Spleen (tissue), 7 donors: ENCODE data around the gene PLCB1.

Experiments
- POLR2AphosphoS5 ChIP-seq, 3 donors: sonication (generic); formaldehyde crosslinking; IDR thresholded peaks; one replicate each; pipeline ENCODE4 v1.5.1; 2017; ENCODE audit warnings: antibody characterized with exemption in 3 of 3
- TF ChIP-seq, protein P1 (sequence below), 11 experiments: fragments of 200-600 bp in 7 of 11; fragments of 450-650 bp in 4 of 11; sonication (generic) in 4 of 11; IDR thresholded peaks in 8 of 11; conservative IDR thresholded peaks in 3 of 11; 1 replicate in 7 of 11; 2 replicates in 4 of 11; pipeline versions ENCODE4 v1.4.0 to v1.8.0; 2016 to 2021; ENCODE audit warnings: antibody characterized with exemption in 11 of 11, inconsistent platforms in 4 of 11, mild to moderate bottlenecking in 1 of 11
- donor health status: DM: no; HTN: no; CAD: no; lungs with moderate emphysema.
- donor health status: DM: no; HTN: no; CAD: no.
- donor health status: DM: no; HTN: no; CAD: no.

DNA sequence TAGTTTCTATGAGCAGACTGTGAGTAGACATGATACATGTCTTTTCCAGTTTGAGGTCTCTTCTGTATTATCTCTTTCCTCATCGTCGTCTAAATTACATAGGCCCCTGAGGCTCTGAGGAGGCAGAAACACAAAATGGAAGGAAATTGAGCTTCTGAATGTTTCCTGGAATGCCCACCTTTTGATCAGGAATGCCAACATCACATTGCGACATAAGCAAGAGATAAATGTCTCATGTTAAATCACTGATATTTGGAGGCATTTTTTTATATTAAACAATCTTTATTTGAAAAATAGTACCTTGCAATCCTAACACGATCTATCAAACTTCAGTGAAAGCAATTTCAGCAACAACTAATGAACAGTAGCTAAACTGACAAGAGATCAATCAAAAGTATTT, 802.3 kb downstream of the PLCB1 start:
- TF ChIP-seq, protein P1, sequence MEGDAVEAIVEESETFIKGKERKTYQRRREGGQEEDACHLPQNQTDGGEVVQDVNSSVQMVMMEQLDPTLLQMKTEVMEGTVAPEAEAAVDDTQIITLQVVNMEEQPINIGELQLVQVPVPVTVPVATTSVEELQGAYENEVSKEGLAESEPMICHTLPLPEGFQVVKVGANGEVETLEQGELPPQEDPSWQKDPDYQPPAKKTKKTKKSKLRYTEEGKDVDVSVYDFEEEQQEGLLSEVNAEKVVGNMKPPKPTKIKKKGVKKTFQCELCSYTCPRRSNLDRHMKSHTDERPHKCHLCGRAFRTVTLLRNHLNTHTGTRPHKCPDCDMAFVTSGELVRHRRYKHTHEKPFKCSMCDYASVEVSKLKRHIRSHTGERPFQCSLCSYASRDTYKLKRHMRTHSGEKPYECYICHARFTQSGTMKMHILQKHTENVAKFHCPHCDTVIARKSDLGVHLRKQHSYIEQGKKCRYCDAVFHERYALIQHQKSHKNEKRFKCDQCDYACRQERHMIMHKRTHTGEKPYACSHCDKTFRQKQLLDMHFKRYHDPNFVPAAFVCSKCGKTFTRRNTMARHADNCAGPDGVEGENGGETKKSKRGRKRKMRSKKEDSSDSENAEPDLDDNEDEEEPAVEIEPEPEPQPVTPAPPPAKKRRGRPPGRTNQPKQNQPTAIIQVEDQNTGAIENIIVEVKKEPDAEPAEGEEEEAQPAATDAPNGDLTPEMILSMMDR (IDR thresholded peaks at IDR 0.05 in 8 of 11, conservative IDR thresholded peaks at IDR 0.05 in 3 of 11) = no peak
- no peak for TF ChIP-seq POLR2AphosphoS5 (IDR thresholded peaks at IDR 0.05)
